Measurements from ENCODE around the gene PTPN21.

- TF ChIP-seq KDM5A (IDR thresholded peaks at IDR 0.05) (no peak), NPAS2 (CRISPR knock-in tag; IDR thresholded peaks at IDR 0.05; ENCODE audit: borderline replicate concordance) (no peak), CHD2 (IDR thresholded peaks at IDR 0.05; ENCODE audit: low read length, partially characterized antibody) (no peak), RAD21 (conservative IDR thresholded peaks at IDR 0.05 in 1 of 2, IDR thresholded peaks at IDR 0.05 in 1 of 2) (no peak)
- TF ChIP-seq, protein P1, sequence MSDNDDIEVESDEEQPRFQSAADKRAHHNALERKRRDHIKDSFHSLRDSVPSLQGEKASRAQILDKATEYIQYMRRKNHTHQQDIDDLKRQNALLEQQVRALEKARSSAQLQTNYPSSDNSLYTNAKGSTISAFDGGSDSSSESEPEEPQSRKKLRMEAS (IDR thresholded peaks at IDR 0.05), result no peak
These were observed 133.5 kb downstream of the PTPN21 start for GRCh38 chr14:88421286-88421685.
